Breast epithelium (tissue), 3 donors: ENCODE measurements around the gene SIGLEC5.

ENCODE experiments used
- POLR2A ChIP-seq: fragments of 450-650 bp; IDR thresholded peaks from one replicate; pipeline ENCODE4 v1.6.1; 2016; ENCODE audit warnings: antibody characterized with exemption, mild to moderate bottlenecking, moderate library complexity
- POLR2AphosphoS5 ChIP-seq, 3 donors: sonication (generic); formaldehyde crosslinking; IDR thresholded peaks; one replicate each; pipeline ENCODE4 v1.6.1; 2017; ENCODE audit warnings: antibody characterized with exemption in 3 of 3
- TF ChIP-seq, protein P1 (sequence below), 3 donors: fragments of 450-650 bp; IDR thresholded peaks; one replicate each; pipeline ENCODE4 v1.5.1; 2016 to 2017; ENCODE audit warnings: antibody characterized with exemption in 3 of 3, mild to moderate bottlenecking in 3 of 3, moderate library complexity in 3 of 3

GRCh38 chr19:51668216-51668615 lies 38.0 kb upstream of the SIGLEC5 start:
- TF ChIP-seq, protein P1, sequence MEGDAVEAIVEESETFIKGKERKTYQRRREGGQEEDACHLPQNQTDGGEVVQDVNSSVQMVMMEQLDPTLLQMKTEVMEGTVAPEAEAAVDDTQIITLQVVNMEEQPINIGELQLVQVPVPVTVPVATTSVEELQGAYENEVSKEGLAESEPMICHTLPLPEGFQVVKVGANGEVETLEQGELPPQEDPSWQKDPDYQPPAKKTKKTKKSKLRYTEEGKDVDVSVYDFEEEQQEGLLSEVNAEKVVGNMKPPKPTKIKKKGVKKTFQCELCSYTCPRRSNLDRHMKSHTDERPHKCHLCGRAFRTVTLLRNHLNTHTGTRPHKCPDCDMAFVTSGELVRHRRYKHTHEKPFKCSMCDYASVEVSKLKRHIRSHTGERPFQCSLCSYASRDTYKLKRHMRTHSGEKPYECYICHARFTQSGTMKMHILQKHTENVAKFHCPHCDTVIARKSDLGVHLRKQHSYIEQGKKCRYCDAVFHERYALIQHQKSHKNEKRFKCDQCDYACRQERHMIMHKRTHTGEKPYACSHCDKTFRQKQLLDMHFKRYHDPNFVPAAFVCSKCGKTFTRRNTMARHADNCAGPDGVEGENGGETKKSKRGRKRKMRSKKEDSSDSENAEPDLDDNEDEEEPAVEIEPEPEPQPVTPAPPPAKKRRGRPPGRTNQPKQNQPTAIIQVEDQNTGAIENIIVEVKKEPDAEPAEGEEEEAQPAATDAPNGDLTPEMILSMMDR (IDR thresholded peaks at IDR 0.05), result no peak
- TF ChIP-seq POLR2AphosphoS5 (IDR thresholded peaks at IDR 0.05) (no peak), POLR2A (no peak)
